GM23248 (cell line): ENCODE measurements around the gene FSTL3.

Experiments used
- EZH2 ChIP-seq: fragments of 200-600 bp; sonication (generic); IDR thresholded peaks from 2 replicates; pipeline ENCODE4 v1.6.1; 2018; ENCODE audit warnings: antibody characterized with exemption, mild to moderate bottlenecking; ENCODE audit not compliant: insufficient read depth, poor library complexity, severe bottlenecking
- EZH2phosphoT487 ChIP-seq: fragments of 200-600 bp; sonication (generic); IDR thresholded peaks from 2 replicates; pipeline ENCODE4 v1.6.1; 2018; ENCODE audit warnings: antibody characterized with exemption, moderate library complexity, mild to moderate bottlenecking, low read depth; ENCODE audit not compliant: insufficient read depth

DNA sequence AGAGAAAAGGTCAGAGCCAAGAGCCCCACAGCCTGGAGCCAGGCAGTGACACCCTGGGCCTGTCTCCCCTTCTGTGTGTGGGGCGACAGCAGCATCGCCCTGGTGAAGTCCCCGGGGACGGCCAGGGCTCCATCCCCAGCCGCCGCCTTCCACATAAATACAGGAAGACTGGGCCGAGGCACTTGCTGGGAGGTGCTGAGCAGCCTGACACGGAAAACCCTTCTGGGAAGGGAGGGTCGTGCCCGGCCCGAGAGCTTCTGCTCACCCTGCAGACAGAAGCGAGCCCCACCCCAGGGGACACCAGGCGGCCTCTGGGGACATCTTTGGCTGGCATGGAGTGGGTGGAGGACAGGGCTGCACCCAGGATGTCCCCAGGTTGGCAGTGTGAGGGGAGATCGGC, 31.4 kb upstream of the FSTL3 start:
- TF ChIP-seq EZH2 (no peak), EZH2phosphoT487 (no peak)
